SKM-1 treated with dmso at 0.1 percent for 144 hours (cell line): Measurements from ENCODE around the gene MBNL1.
A peak's percentile ranks its signal among the peaks of the same experiment; 100 is the strongest.

Experiments used
- DNase-seq: peaks from one replicate; lab custom pipeline; 2025; ENCODE audit not compliant: unreplicated experiment; lab: John Stamatoyannopoulos, UW

MBNL1 gene

GRCh38 chr3:152373379-152373778 is 104.7 kb downstream of the MBNL1 start:
- DNase-seq: no peak

- no peak for DNase-seq
These were observed 105.7 kb downstream of the MBNL1 start for GRCh38 chr3:152374262-152374990.

GRCh38 chr3:152375546-152375945 is 106.8 kb downstream of the MBNL1 start:
- DNase-seq: peak; percentile 4

GRCh38 chr3:152376351-152377183 is 107.8 kb downstream of the MBNL1 start:
- DNase-seq: peak; percentile 97

- no peak for DNase-seq
These were observed 108.4 kb downstream of the MBNL1 start for GRCh38 chr3:152377184-152377570.

- DNase-seq: no peak
These were observed 110.8 kb downstream of the MBNL1 start for GRCh38 chr3:152379415-152380042.

GRCh38 chr3:152380043-152380442 is 111.3 kb downstream of the MBNL1 start:
- no peak for DNase-seq

GRCh38 chr3:152381881-152382295 is 113.2 kb downstream of the MBNL1 start:
- DNase-seq: no peak

- no peak for DNase-seq
These were observed 113.8 kb downstream of the MBNL1 start for GRCh38 chr3:152382312-152383135.

- DNase-seq: no peak
These were observed 114.4 kb downstream of the MBNL1 start for GRCh38 chr3:152383136-152383606.

GRCh38 chr3:152384412-152384811 is 115.7 kb downstream of the MBNL1 start:
- DNase-seq: no peak

- DNase-seq: no peak
These were observed 117.0 kb downstream of the MBNL1 start for GRCh38 chr3:152385761-152386160.

GRCh38 chr3:152386208-152386607 is 117.5 kb downstream of the MBNL1 start:
- no peak for DNase-seq

- no peak for DNase-seq
These were observed 119.9 kb downstream of the MBNL1 start for GRCh38 chr3:152388631-152389030.

GRCh38 chr3:152389316-152389934 is 120.7 kb downstream of the MBNL1 start:
- DNase-seq: no peak

GRCh38 chr3:152390647-152391046 is 121.9 kb downstream of the MBNL1 start:
- DNase-seq: no peak

GRCh38 chr3:152391671-152392070 is 122.9 kb downstream of the MBNL1 start:
- DNase-seq: no peak

- DNase-seq: no peak
These were observed 123.6 kb downstream of the MBNL1 start for GRCh38 chr3:152392272-152392880.

GRCh38 chr3:152394246-152394645 is 125.5 kb downstream of the MBNL1 start:
- DNase-seq: no peak

GRCh38 chr3:152395764-152396163 is 127.0 kb downstream of the MBNL1 start:
- no peak for DNase-seq
